Neural cell (in vitro differentiated cells): ENCODE results near the gene SHROOM4. TPM values are rescaled to one million over a fixed set of nuclear protein-coding genes. Genes with fewer than 3 reads are reported as not detected.

Source experiments
- H2AFZ ChIP-seq: fragments of 200-600, 300-800 bp; sonication (generic), shearing (Covaris generic); 2 replicates; pipeline ENCODE4 v1.6.0; 2014; ENCODE audit warnings: low read depth, mild to moderate bottlenecking, antibody characterized with exemption, low read length, moderate library complexity
- H3F3A ChIP-seq: fragments of 200-600 bp; shearing (Covaris generic); 2 replicates; pipeline ENCODE4 v1.6.1; 2016; ENCODE audit warnings: mild to moderate bottlenecking, moderate library complexity, mixed read lengths, antibody characterized with exemption, low read length; ENCODE audit not compliant: insufficient read depth, poor library complexity, severe bottlenecking
- H3K27ac ChIP-seq: fragments of 200-600, 300-800 bp; sonication (generic), shearing (Covaris generic); 2 replicates; pipeline ENCODE4 v1.5.1; 2014; ENCODE audit warnings: mild to moderate bottlenecking, low read length, moderate library complexity
- H3K27me3 ChIP-seq: fragments of 300-800, 200-600 bp; sonication (generic), shearing (Covaris generic); 2 replicates; pipeline ENCODE4 v1.6.0; 2014; ENCODE audit warnings: mild to moderate bottlenecking, low read depth, low read length, moderate library complexity; ENCODE audit not compliant: insufficient read depth
- H3K36me3 ChIP-seq: fragments of 300-800, 200-600 bp; sonication (generic), shearing (Covaris generic); 2 replicates; pipeline ENCODE4 v1.5.1; 2014; ENCODE audit warnings: mild to moderate bottlenecking, antibody characterized with exemption, low read length, moderate library complexity; ENCODE audit not compliant: insufficient read depth
- H3K4me2 ChIP-seq: fragments of 300-800, 200-600 bp; sonication (generic), shearing (Covaris generic); 2 replicates; pipeline ENCODE4 v1.6.0; 2014; ENCODE audit warnings: mild to moderate bottlenecking, low read length
- H3K4me3 ChIP-seq: fragments of 300-800, 200-600 bp; sonication (generic), shearing (Covaris generic); 2 replicates; pipeline ENCODE4 v1.5.1; 2014; ENCODE audit warnings: mild to moderate bottlenecking, low read length, moderate library complexity
- H3K79me2 ChIP-seq: fragments of 200-600 bp; shearing (Covaris generic); replicated peaks from 2 replicates; pipeline ENCODE4 v1.6.0; 2014; ENCODE audit warnings: mild to moderate bottlenecking, low read length, moderate library complexity; ENCODE audit not compliant: insufficient read depth
- H3K9ac ChIP-seq: fragments of 300-800, 200-600 bp; sonication (generic), shearing (Covaris generic); 2 replicates; pipeline ENCODE4 v1.6.1; 2016; ENCODE audit warnings: mild to moderate bottlenecking, low read length, mixed read lengths
- H3K9me2 ChIP-seq: fragments of 200-600 bp; shearing (Covaris generic); 2 replicates; pipeline ENCODE4 v1.6.1; 2016; ENCODE audit warnings: mild to moderate bottlenecking, low read length, mixed read lengths; ENCODE audit not compliant: insufficient read depth
- H3K9me3 ChIP-seq: fragments of 200-600, 300-800 bp; sonication (generic), shearing (Covaris generic); 2 replicates; pipeline ENCODE4 v1.6.1; 2016; ENCODE audit warnings: mild to moderate bottlenecking, mixed run types, low read length, moderate library complexity, mixed read lengths
- H4K20me1 ChIP-seq: fragments of 200-600 bp; shearing (Covaris generic); 2 replicates; pipeline ENCODE4 v1.6.1; 2016; ENCODE audit warnings: mild to moderate bottlenecking, mixed run types; ENCODE audit not compliant: insufficient read depth
- EP300 ChIP-seq: fragments of 450-650 bp; conservative IDR thresholded peaks from 2 replicates; pipeline ENCODE4 v1.6.1; 2014; ENCODE audit warnings: antibody characterized with exemption, mild to moderate bottlenecking, moderate library complexity; ENCODE audit not compliant: poor library complexity, severe bottlenecking
- EZH2 ChIP-seq: fragments of 200-600, 300-800 bp; shearing (Covaris generic), sonication (generic); IDR thresholded peaks from 2 replicates; pipeline ENCODE4 v1.6.1; 2014; ENCODE audit warnings: antibody characterized with exemption, low read length, borderline replicate concordance, mild to moderate bottlenecking; ENCODE audit not compliant: insufficient read depth, poor library complexity, severe bottlenecking
- MXI1 ChIP-seq: fragments of 450-650 bp; conservative IDR thresholded peaks from 2 replicates; pipeline ENCODE4 v1.6.1; 2014; ENCODE audit warnings: antibody characterized with exemption, mild to moderate bottlenecking; ENCODE audit not compliant: poor library complexity, severe bottlenecking
- POLR2AphosphoS5 ChIP-seq: IDR thresholded peaks from 2 replicates; pipeline ENCODE4 v1.6.1; 2012
- RAD21 ChIP-seq: fragments of 450-650 bp; conservative IDR thresholded peaks from 2 replicates; pipeline ENCODE4 v1.6.1; 2014; ENCODE audit warnings: antibody characterized with exemption, mild to moderate bottlenecking, moderate library complexity
- SMC3 ChIP-seq: fragments of 450-650 bp; conservative IDR thresholded peaks from 2 replicates; pipeline ENCODE4 v1.6.1; 2014; ENCODE audit warnings: antibody characterized with exemption, mild to moderate bottlenecking, moderate library complexity; ENCODE audit not compliant: poor library complexity
- TAF1 ChIP-seq: IDR thresholded peaks from 2 replicates; pipeline ENCODE4 v1.6.1; 2012; ENCODE audit warnings: low read depth
- polyA plus RNA-seq: library from polyadenylated mRNA; depleted of rRNA; stranded (reverse); fragments of >200 nt; gene quantifications from 2 replicates; pipeline ENCODE4 v1.2.3, GENCODE V29; 2014
- TF ChIP-seq, protein P1 (sequence below): IDR thresholded peaks from 2 replicates; pipeline ENCODE4 v1.6.1; 2012; ENCODE audit warnings: borderline replicate concordance
- TF ChIP-seq, protein P2 (sequence below): fragments of 450-650 bp; IDR thresholded peaks from 2 replicates; pipeline ENCODE4 v1.5.1; 2014; ENCODE audit warnings: antibody characterized with exemption, mild to moderate bottlenecking, moderate library complexity; ENCODE audit not compliant: poor library complexity, severe bottlenecking

Gene SHROOM4
- polyA plus RNA-seq, 1 donor from 2014 or later, result 1.4 TPM

DNA sequence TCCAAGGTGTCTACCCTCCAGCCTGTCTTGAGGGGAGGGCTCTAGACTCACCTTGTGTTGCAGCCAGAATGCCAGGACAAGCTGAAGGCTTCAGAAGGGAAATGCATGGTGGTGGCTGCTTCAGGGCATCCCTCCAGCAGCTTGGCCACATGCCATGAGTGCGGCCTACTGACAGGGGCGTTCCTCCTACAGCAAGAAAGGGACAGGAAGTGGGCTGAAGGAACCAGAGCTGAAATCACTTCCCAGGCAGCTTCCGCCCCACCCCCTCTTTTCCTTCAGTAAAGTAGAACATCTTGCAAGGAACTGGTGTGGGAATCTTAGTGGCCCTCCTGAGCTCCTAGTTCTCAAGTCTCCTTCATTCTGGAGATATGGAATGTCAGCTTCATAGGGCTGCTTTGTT lies 175.9 kb downstream of the SHROOM4 start:
- no peaks in the 10 kb centered on the region for H3K27me3 ChIP-seq
- no peaks in the 10 kb centered on the region for H3K79me2 ChIP-seq
- no peak overlapping the region for H3K4me2 ChIP-seq
- H3K4me3 ChIP-seq, result no peak overlapping the region
- H4K20me1 ChIP-seq, result no peaks in the 10 kb centered on the region
- no peak overlapping the region for H3K27ac ChIP-seq
- no peak for TF ChIP-seq MXI1
- TF ChIP-seq TAF1, result no peak
- TF ChIP-seq, protein P1, sequence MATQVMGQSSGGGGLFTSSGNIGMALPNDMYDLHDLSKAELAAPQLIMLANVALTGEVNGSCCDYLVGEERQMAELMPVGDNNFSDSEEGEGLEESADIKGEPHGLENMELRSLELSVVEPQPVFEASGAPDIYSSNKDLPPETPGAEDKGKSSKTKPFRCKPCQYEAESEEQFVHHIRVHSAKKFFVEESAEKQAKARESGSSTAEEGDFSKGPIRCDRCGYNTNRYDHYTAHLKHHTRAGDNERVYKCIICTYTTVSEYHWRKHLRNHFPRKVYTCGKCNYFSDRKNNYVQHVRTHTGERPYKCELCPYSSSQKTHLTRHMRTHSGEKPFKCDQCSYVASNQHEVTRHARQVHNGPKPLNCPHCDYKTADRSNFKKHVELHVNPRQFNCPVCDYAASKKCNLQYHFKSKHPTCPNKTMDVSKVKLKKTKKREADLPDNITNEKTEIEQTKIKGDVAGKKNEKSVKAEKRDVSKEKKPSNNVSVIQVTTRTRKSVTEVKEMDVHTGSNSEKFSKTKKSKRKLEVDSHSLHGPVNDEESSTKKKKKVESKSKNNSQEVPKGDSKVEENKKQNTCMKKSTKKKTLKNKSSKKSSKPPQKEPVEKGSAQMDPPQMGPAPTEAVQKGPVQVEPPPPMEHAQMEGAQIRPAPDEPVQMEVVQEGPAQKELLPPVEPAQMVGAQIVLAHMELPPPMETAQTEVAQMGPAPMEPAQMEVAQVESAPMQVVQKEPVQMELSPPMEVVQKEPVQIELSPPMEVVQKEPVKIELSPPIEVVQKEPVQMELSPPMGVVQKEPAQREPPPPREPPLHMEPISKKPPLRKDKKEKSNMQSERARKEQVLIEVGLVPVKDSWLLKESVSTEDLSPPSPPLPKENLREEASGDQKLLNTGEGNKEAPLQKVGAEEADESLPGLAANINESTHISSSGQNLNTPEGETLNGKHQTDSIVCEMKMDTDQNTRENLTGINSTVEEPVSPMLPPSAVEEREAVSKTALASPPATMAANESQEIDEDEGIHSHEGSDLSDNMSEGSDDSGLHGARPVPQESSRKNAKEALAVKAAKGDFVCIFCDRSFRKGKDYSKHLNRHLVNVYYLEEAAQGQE, result no peak
- no peak for TF ChIP-seq EZH2
- no peak for TF ChIP-seq POLR2AphosphoS5
- no peak for TF ChIP-seq EP300
- TF ChIP-seq, protein P2, sequence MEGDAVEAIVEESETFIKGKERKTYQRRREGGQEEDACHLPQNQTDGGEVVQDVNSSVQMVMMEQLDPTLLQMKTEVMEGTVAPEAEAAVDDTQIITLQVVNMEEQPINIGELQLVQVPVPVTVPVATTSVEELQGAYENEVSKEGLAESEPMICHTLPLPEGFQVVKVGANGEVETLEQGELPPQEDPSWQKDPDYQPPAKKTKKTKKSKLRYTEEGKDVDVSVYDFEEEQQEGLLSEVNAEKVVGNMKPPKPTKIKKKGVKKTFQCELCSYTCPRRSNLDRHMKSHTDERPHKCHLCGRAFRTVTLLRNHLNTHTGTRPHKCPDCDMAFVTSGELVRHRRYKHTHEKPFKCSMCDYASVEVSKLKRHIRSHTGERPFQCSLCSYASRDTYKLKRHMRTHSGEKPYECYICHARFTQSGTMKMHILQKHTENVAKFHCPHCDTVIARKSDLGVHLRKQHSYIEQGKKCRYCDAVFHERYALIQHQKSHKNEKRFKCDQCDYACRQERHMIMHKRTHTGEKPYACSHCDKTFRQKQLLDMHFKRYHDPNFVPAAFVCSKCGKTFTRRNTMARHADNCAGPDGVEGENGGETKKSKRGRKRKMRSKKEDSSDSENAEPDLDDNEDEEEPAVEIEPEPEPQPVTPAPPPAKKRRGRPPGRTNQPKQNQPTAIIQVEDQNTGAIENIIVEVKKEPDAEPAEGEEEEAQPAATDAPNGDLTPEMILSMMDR, result no peak
- no peak for TF ChIP-seq RAD21
- no peak for TF ChIP-seq SMC3
- no peaks in the 10 kb centered on the region for H3K36me3 ChIP-seq
- no peaks in the 10 kb centered on the region for H3K9me2 ChIP-seq
- no peaks in the 10 kb centered on the region for H3K9me3 ChIP-seq
- H3K9ac ChIP-seq, result no peak overlapping the region
- no peaks in the 10 kb centered on the region for H3F3A ChIP-seq
- no peak overlapping the region for H2AFZ ChIP-seq

DNA sequence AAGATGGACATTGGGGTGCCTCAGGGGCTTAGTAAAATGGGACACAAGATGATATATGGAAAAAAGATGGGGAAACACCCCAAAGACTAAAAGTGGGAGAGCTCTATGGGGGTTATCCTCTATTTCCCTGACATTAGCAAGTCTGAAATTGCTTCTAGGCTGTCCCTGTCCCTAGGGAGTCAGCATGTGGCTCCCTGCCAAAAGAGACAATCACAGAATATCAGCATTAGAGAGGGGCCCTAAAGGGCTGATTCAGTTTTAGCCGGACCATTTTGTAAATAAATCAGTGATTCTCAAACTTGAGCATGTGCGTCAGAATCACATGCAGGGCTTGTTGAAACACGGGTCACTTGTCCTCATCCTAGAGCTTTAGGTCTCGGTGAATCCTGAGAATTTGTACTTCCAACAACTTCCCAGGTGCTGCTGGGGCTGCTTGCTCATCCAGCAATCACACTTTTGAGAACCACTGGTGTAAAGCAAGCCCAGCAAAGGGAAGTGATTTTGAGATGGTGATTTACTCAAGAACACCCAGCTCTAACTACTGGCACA lies 178.1 kb downstream of the SHROOM4 start:
- no peak overlapping the region for H3K4me3 ChIP-seq
- H3K27me3 ChIP-seq, result no peaks in the 10 kb centered on the region
- no peak overlapping the region for H3K27ac ChIP-seq
- H3K79me2 ChIP-seq, result no peaks in the 10 kb centered on the region
- no peaks in the 10 kb centered on the region for H3K36me3 ChIP-seq
- no peak overlapping the region for H3K9ac ChIP-seq
- no peak overlapping the region for H2AFZ ChIP-seq
- TF ChIP-seq TAF1 (no peak), EP300 (no peak), MXI1 (no peak), RAD21 (no peak), EZH2 (no peak), POLR2AphosphoS5 (no peak), SMC3 (no peak)
- TF ChIP-seq, protein P1, result no peak
- TF ChIP-seq, protein P2, result no peak
- H3K9me3 ChIP-seq, result no peaks in the 10 kb centered on the region
- H3K9me2 ChIP-seq, result no peaks in the 10 kb centered on the region
- no peaks in the 10 kb centered on the region for H3F3A ChIP-seq
- H4K20me1 ChIP-seq, result no peaks in the 10 kb centered on the region
- no peak overlapping the region for H3K4me2 ChIP-seq
